Peyer's patch (tissue), 4 donors: ENCODE results near the gene ARHGAP1. TPM values are rescaled to one million over a fixed set of nuclear protein-coding genes. Genes with fewer than 3 reads are reported as not detected.

ENCODE experiments used
- DNase-seq, 3 donors: peaks; one replicate each; pipeline ENCODE4 v3.0.0-alpha.2; 2017 to 2019
- H3K27ac ChIP-seq, 4 donors: fragments of 200-600 bp; sonication (generic); one replicate each; pipeline ENCODE4 v1.5.1; 2016 to 2019
- H3K27me3 ChIP-seq, 2 donors: fragments of 200-600 bp; sonication (generic); one replicate each; pipeline ENCODE4 v1.5.1; 2019
- H3K36me3 ChIP-seq, 3 donors: fragments of 200-600 bp; sonication (generic); one replicate each; pipeline ENCODE4 v1.5.1; 2016 to 2019
- H3K4me1 ChIP-seq, 4 donors: fragments of 200-600 bp; sonication (generic); one replicate each; pipeline ENCODE4 v1.5.1; 2016 to 2019
- H3K4me3 ChIP-seq, 4 donors: fragments of 200-600 bp; sonication (generic); 1 replicate in 3 of 4; 2 replicates in 1 of 4; pipeline ENCODE4 v1.5.1; 2016 to 2019; ENCODE audit warnings: mild to moderate bottlenecking in 1 of 4
- H3K9me3 ChIP-seq, 4 donors: fragments of 200-600 bp; sonication (generic); one replicate each; pipeline ENCODE4 v1.5.1; 2016 to 2019; ENCODE audit warnings: mild to moderate bottlenecking in 1 of 4
- POLR2A ChIP-seq, 2 donors: fragments of 450-650 bp; IDR thresholded peaks; one replicate each; pipeline ENCODE4 v1.5.1; 2017; ENCODE audit warnings: antibody characterized with exemption in 2 of 2, mild to moderate bottlenecking in 2 of 2, moderate library complexity in 2 of 2
- total RNA-seq, 4 donors: library from RNA; depleted of rRNA; stranded (reverse); fragments of >200 nt; gene quantifications; one replicate each; pipeline ENCODE4 v1.1.0, GENCODE V29; 2016
- TF ChIP-seq, protein P1 (sequence below), 6 experiments: fragments of 450-650 bp in 4 of 6; fragments of 200-600 bp in 2 of 6; sonication (generic) in 1 of 6; IDR thresholded peaks; one replicate each; pipeline ENCODE4 v1.5.1; 2017 to 2019; ENCODE audit warnings: antibody characterized with exemption in 6 of 6, mild to moderate bottlenecking in 3 of 6, moderate library complexity in 1 of 6

The ARHGAP1 gene
- total RNA-seq, 4 donors from 2014 or later = 52.0 to 85.8 (median 62.7) TPM

DNA sequence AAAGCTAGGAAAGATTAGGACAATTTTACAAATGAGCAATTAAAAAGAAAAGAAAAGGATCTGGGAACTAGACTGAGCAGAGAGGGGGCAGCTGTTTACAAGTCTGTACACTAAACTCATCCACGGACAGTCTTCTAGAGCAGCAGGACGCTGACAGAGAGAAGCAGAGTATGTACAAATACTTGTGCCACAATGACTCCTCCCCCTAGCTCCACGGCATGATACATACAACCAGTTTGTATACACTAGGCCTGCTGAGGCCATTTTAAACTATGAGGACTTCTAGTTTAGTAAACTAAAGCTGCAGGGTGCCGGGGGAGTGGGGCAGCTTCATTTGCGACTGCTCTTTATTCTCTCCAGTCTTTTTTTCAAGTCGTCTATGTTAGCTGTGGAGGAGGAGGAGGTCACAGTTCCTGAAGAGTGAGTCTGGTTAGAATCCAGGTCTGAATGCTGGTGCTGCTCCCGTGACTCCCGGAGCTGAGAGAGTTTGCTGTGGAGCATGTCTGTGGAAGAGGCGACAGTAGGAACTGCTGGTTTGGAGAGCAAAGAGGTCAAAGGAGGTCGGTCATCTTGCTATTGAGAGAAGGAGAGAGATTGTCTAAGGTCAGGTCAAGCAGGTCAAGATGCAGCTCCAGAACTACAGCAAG, 43.4 kb upstream of the ARHGAP1 start:
- H3K27ac ChIP-seq = peak overlapping the region in 1 of 4 donors; percentile 40
- H3K9me3 ChIP-seq = no peaks in the 10 kb centered on the region
- no peak overlapping the region for H3K4me3 ChIP-seq
- H3K27me3 ChIP-seq = no peaks in the 10 kb centered on the region
- DNase-seq = no peak
- TF ChIP-seq, protein P1, sequence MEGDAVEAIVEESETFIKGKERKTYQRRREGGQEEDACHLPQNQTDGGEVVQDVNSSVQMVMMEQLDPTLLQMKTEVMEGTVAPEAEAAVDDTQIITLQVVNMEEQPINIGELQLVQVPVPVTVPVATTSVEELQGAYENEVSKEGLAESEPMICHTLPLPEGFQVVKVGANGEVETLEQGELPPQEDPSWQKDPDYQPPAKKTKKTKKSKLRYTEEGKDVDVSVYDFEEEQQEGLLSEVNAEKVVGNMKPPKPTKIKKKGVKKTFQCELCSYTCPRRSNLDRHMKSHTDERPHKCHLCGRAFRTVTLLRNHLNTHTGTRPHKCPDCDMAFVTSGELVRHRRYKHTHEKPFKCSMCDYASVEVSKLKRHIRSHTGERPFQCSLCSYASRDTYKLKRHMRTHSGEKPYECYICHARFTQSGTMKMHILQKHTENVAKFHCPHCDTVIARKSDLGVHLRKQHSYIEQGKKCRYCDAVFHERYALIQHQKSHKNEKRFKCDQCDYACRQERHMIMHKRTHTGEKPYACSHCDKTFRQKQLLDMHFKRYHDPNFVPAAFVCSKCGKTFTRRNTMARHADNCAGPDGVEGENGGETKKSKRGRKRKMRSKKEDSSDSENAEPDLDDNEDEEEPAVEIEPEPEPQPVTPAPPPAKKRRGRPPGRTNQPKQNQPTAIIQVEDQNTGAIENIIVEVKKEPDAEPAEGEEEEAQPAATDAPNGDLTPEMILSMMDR (IDR thresholded peaks at IDR 0.05) = no peak
- TF ChIP-seq POLR2A (IDR thresholded peaks at IDR 0.05) = no peak
- peaks cover 0 to 67% (median 0%) of the 10 kb centered on the region in 3 donors for H3K36me3 ChIP-seq
- no peaks in the 10 kb centered on the region for H3K4me1 ChIP-seq

DNA sequence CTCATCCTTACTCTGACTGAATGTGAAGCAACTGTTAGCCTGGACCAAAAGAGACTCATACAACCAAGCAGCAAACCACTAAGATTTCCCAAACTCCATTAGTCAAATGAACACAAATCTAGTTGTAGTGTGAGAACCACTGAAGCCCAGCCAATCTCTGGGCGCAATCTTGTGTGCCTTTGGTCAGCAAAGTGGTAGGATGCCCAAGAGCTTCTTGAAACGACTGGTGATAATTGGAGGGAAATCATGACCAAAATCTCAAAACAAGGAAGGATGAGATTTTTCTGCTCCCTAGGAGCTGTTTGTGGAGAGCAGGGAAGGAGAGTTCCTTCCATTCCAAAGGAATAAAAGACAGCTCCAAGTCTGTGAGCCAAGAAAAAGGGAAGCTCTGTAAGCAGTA, 42.6 kb upstream of the ARHGAP1 start:
- Histone ChIP-seq H3K9me3 (no peaks in the 10 kb centered on the region), H3K36me3 (peaks cover 0 to 59% (median 0%) of the 10 kb centered on the region in 3 donors)

DNA sequence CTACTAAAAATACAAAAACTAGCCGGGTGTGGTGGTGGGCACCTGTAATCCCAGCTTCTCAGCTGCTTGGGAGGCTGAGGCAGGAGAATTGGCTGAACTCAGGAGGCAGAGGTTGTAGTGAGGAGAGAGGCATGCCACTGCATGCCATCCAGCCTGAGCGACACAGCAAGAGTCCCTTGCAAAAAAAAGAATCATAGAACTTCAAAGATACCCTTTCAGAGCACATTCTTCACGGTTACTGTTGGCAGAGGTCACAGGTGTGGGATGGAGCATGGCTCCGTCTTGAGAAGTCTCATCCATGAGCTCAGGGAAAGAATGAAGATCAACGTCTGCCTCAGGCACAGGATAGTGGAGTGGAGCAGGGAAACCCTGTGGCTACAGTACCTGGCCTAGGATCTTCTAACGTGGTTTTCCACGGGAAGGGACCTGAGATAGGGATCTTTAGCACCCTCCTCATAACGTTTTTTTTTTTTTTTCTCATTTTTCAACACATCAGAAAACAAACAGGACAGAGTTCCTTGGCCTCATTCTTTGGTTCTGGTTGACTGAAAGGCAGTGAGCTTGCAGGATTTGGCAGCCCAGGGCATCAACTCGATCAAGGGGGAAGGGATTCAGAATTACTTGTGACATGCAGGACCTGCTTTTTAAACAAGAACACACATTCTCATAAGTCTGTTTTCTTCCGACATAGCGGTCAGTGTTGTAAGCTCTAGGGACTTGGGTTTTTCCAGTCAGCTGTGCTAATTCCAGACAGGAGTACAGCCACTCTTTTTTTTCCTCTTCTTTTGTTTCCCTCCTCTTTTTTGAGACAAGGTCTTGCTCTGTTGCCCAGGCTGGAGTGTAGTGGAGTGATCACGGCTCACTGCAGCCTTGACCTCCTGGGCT, 41.4 kb upstream of the ARHGAP1 start:
- H3K4me1 ChIP-seq = no peaks in the 10 kb centered on the region
- H3K27ac ChIP-seq = no peak overlapping the region
- TF ChIP-seq POLR2A (IDR thresholded peaks at IDR 0.05) = no peak
- TF ChIP-seq, protein P1 (IDR thresholded peaks at IDR 0.05) = no peak
- H3K9me3 ChIP-seq = no peaks in the 10 kb centered on the region
- H3K4me3 ChIP-seq = no peak overlapping the region
- H3K27me3 ChIP-seq = no peaks in the 10 kb centered on the region
- H3K36me3 ChIP-seq = peaks cover 0 to 47% (median 0%) of the 10 kb centered on the region in 3 donors
- no peak for DNase-seq

More for the DNA sequence above, 42.6 kb upstream of the ARHGAP1 start:
- TF ChIP-seq, protein P1 (IDR thresholded peaks at IDR 0.05) = no peak
- no peak for TF ChIP-seq POLR2A (IDR thresholded peaks at IDR 0.05)
- Histone ChIP-seq H3K27ac (no peak overlapping the region), H3K4me1 (no peaks in the 10 kb centered on the region), H3K27me3 (no peaks in the 10 kb centered on the region), H3K4me3 (no peak overlapping the region)
- no peak for DNase-seq

DNA sequence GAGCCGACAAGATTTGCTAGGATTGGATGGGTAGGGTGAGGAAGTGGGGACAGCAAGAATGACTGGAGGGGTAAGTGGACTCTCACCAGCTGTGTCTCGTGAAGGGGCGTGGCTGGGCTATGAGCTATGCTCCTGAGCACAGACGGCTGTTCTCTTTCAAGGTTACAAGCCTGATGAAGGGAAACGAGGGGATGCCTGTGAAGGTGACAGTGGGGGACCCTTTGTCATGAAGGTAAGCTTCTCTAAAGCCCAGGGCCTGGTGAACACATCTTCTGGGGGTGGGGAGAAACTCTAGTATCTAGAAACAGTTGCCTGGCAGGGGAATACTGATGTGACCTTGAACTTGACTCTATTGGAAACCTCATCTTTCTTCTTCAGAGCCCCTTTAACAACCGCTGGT, 38.5 kb upstream of the ARHGAP1 start:
- Histone ChIP-seq H3K9me3 (no peaks in the 10 kb centered on the region), H3K27me3 (no peaks in the 10 kb centered on the region), H3K4me1 (no peaks in the 10 kb centered on the region), H3K4me3 (no peak overlapping the region), H3K27ac (no peak overlapping the region), H3K36me3 (peaks cover 0 to 17% (median 0%) of the 10 kb centered on the region in 3 donors)
- TF ChIP-seq, protein P1 (IDR thresholded peaks at IDR 0.05) = no peak
- TF ChIP-seq POLR2A (IDR thresholded peaks at IDR 0.05) = no peak
- DNase-seq = no peak

DNA sequence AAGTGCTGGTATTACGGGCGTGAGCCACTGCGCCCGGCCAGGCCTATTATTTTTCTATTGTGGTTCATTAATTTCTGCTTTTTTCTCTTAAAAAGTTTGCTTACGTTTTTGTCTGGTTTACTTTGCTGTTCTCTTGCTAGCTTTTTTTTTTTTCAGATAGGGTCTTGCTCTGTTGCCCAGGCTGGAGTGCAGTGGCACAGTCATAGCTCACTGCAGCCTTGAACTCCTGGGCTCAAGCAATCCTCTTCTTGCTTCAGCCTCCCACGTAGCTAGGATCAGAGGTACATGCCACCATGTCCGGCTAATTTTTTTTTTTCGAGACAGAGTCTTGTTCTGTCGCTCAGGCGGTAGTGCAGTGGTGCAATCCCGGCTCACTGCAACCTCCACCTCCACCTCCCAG, 37.3 kb upstream of the ARHGAP1 start:
- TF ChIP-seq, protein P1 (IDR thresholded peaks at IDR 0.05) = no peak
- no peak for TF ChIP-seq POLR2A (IDR thresholded peaks at IDR 0.05)
- H3K4me1 ChIP-seq = no peaks in the 10 kb centered on the region
- DNase-seq = no peak
- H3K36me3 ChIP-seq = peaks cover 0 to 5% (median 0%) of the 10 kb centered on the region in 3 donors
- H3K27me3 ChIP-seq = no peaks in the 10 kb centered on the region
- H3K4me3 ChIP-seq = no peak overlapping the region
- no peak overlapping the region for H3K27ac ChIP-seq
- no peaks in the 10 kb centered on the region for H3K9me3 ChIP-seq
